GM12878 (cell line): ENCODE measurements around the gene ARHGEF3. TPM values are rescaled to one million over a fixed set of nuclear protein-coding genes. Genes with fewer than 3 reads are reported as not detected.

ENCODE experiments used
- ATAC-seq: fragments of 200-7000 bp; cut with Tn5 transposase; 3 replicates; pipeline ENCODE4 v1.9.1; 2020; ENCODE audit warnings: mild to moderate bottlenecking, moderate library complexity
- BruUV-seq: library from RNA; stranded (reverse); fragments of 400-500 nt; replicated peaks from 2 replicates; lab custom pipeline; 2021; lab: Mats Ljungman, UMichigan
- CTCF ChIA-PET: fragments of 300-600 bp; sonication (Branson Sonifier 250); formaldehyde crosslinking; extraction: SDS; loops from one replicate; lab custom pipeline; 2021; ENCODE audit warnings: inconsistent platforms; lab: Yijun Ruan, JAX
- POLR2A ChIA-PET: fragments of 350-600 bp; formaldehyde crosslinking; extraction: SDS; loops from one replicate; lab custom pipeline; 2021; ENCODE audit warnings: inconsistent platforms; lab: Charles Lee
- RAD21 ChIA-PET: fragments of 300-600 bp; sonication (Branson Sonifier 250); formaldehyde crosslinking; loops from one replicate; lab custom pipeline; 2023; ENCODE audit warnings: antibody characterized with exemption; ENCODE audit not compliant: unreplicated experiment; lab: Charles Lee
- SMC1A ChIA-PET: fragments of 300-600 bp; sonication (Branson Sonifier 250); formaldehyde crosslinking; loops from one replicate; lab custom pipeline; 2023; ENCODE audit not compliant: unreplicated experiment, uncharacterized antibody; lab: Charles Lee
- DNase-seq: peaks from one replicate; pipeline ENCODE4 v3.0.0-alpha.2; 2011; ENCODE audit warnings: low read depth, low spot score
- FAIRE-seq: peaks from 3 replicates; lab custom pipeline; 2011; peaks lifted over from hg19 to GRCh38; lab: Jason Lieb, UNC
- H2AFZ ChIP-seq: 2 replicates; pipeline ENCODE4 v1.6.0; 2011; ENCODE audit warnings: low read depth, low read length, control low read depth; ENCODE audit not compliant: control insufficient read depth
- H3K27ac ChIP-seq: 2 replicates; pipeline ENCODE4 v1.5.1; 2011; ENCODE audit warnings: control low read depth; ENCODE audit not compliant: control insufficient read depth, insufficient read depth
- H3K27me3 ChIP-seq, 2 experiments: replicated peaks in 1 of 2; 2 replicates each; pipeline versions ENCODE4 v1.6.0 to v1.6.1; 2011; ENCODE audit warnings: low read length in 1 of 2; ENCODE audit not compliant: control insufficient read depth in 2 of 2, insufficient read depth in 2 of 2
- H3K36me3 ChIP-seq, 2 experiments: 2 replicates each; pipeline ENCODE4 v1.5.1; 2011; ENCODE audit warnings: low read length in 1 of 2; ENCODE audit not compliant: control insufficient read depth in 2 of 2, insufficient read depth in 2 of 2
- H3K4me1 ChIP-seq: 2 replicates; pipeline ENCODE4 v1.6.1; 2011; ENCODE audit warnings: mild to moderate bottlenecking, low read length, moderate library complexity, mixed read lengths; ENCODE audit not compliant: control insufficient read depth, insufficient read depth
- H3K4me2 ChIP-seq: 2 replicates; pipeline ENCODE4 v1.6.0; 2011; ENCODE audit warnings: control low read depth; ENCODE audit not compliant: control insufficient read depth, insufficient read depth
- H3K4me3 ChIP-seq: fragments of 200-600 bp; sonication (generic); 2 replicates; pipeline ENCODE4 v1.5.1; 2016
- H3K79me2 ChIP-seq: 2 replicates; pipeline ENCODE4 v1.6.0; 2011; ENCODE audit warnings: low read length; ENCODE audit not compliant: control insufficient read depth, insufficient read depth
- H3K9ac ChIP-seq: 2 replicates; pipeline ENCODE4 v1.8.0; 2011; ENCODE audit warnings: low read length, control low read depth, mixed read lengths; ENCODE audit not compliant: control insufficient read depth, insufficient read depth
- H3K9me3 ChIP-seq: replicated peaks from 3 replicates; pipeline ENCODE4 v1.5.1; 2011; ENCODE audit warnings: mild to moderate bottlenecking, low read length; ENCODE audit not compliant: control insufficient read depth, insufficient read depth
- H4K20me1 ChIP-seq: 2 replicates; pipeline ENCODE4 v1.6.0; 2011; ENCODE audit not compliant: control insufficient read depth, insufficient read depth
- BCL11A ChIP-seq: IDR thresholded peaks from 2 replicates; pipeline ENCODE4 v1.6.1; 2011; ENCODE audit warnings: low read depth, low read length
- BMI1 ChIP-seq: fragments of 450-650 bp; IDR thresholded peaks from 2 replicates; pipeline ENCODE4 v1.6.1; 2016; ENCODE audit warnings: mild to moderate bottlenecking, moderate library complexity, borderline replicate concordance
- EZH2 ChIP-seq: IDR thresholded peaks from 2 replicates; pipeline ENCODE4 v1.6.1; 2012; ENCODE audit warnings: low read depth, mild to moderate bottlenecking, control low read depth, inconsistent platforms, low read length, borderline replicate concordance; ENCODE audit not compliant: control insufficient read depth
- FOXK2 ChIP-seq: fragments of 450-650 bp; IDR thresholded peaks from 2 replicates; pipeline ENCODE4 v1.6.1; 2017; ENCODE audit warnings: mild to moderate bottlenecking, moderate library complexity
- HDAC6 ChIP-seq: fragments of 200-600 bp; sonication (generic); IDR thresholded peaks from one replicate; pipeline ENCODE4 v1.8.0; 2017; ENCODE audit warnings: antibody characterized with exemption; ENCODE audit not compliant: unreplicated experiment
- KDM1A ChIP-seq: fragments of 200-600 bp; sonication (generic); IDR thresholded peaks from 2 replicates; pipeline ENCODE4 v1.6.1; 2016; ENCODE audit warnings: borderline replicate concordance
- MEF2B ChIP-seq: fragments of 450-650 bp; IDR thresholded peaks from 2 replicates; pipeline ENCODE4 v1.6.1; 2018; ENCODE audit warnings: mild to moderate bottlenecking, moderate library complexity; ENCODE audit not compliant: partially characterized antibody, poor library complexity, severe bottlenecking
- NFIC ChIP-seq: IDR thresholded peaks from 2 replicates; pipeline ENCODE4 v1.6.1; 2012; ENCODE audit warnings: low read depth, mild to moderate bottlenecking, inconsistent platforms, low read length, moderate library complexity
- RAD51 ChIP-seq: fragments of 450-650 bp; IDR thresholded peaks from 2 replicates; pipeline ENCODE4 v1.6.1; 2016; ENCODE audit warnings: moderate library complexity, mild to moderate bottlenecking, inconsistent platforms
- SIX5 ChIP-seq: IDR thresholded peaks from 2 replicates; pipeline ENCODE4 v1.6.1; 2011; ENCODE audit warnings: mild to moderate bottlenecking, low read depth, low read length, moderate library complexity; ENCODE audit not compliant: severe bottlenecking
- SMARCA5 ChIP-seq: fragments of 450-650 bp; IDR thresholded peaks from 2 replicates; pipeline ENCODE4 v1.6.1; 2017; ENCODE audit warnings: mild to moderate bottlenecking
- ZNF217 ChIP-seq: fragments of 450-650 bp; IDR thresholded peaks from 2 replicates; pipeline ENCODE4 v1.6.1; 2017; ENCODE audit warnings: antibody characterized with exemption, mild to moderate bottlenecking
- ZNF384 ChIP-seq: IDR thresholded peaks from 2 replicates; pipeline ENCODE4 v1.6.1; 2012; ENCODE audit warnings: low read depth, mild to moderate bottlenecking, low read length, improper control_type of control experiment, borderline replicate concordance
- in situ Hi-C: fragments of 300-500 bp; cut with MboI; formaldehyde crosslinking; loops from 9 replicates; pipeline ENCODE4 v1.14.3; 2018; ENCODE audit warnings: mixed read lengths
- intact Hi-C: fragments of 100-400 bp; cut with micrococcal nuclease; formaldehyde crosslinking; loops from one replicate; pipeline ENCODE4 v1.14.2; 2022; ENCODE audit not compliant: unreplicated experiment
- polyA plus RNA-seq, 11 experiments: library from polyadenylated mRNA; depleted of rRNA in 4 of 11; unstranded in 6 of 11; stranded (reverse) in 5 of 11; fragments of >200 nt; fragmentation: Nextera tagmentation in 4 of 11; fragmentation: Illumina TruSeq in 1 of 11; extraction: Ambion mirVana in 4 of 11; extraction: Trizol in 1 of 11; gene quantifications; 1 replicate in 1 of 11; 2 replicates in 10 of 11; pipeline versions ENCODE4 v1.2.1 to v1.2.3, GENCODE V29; 2011 to 2016; ENCODE audit warnings: inconsistent platforms in 2 of 11, missing spikeins in 2 of 11, low read depth in 1 of 11
- total RNA-seq, 4 experiments: library from RNA; depleted of rRNA in 3 of 4; stranded (reverse); fragments of >200 nt in 3 of 4; fragmentation: Illumina TruSeq in 1 of 4; extraction: Trizol in 1 of 4; gene quantifications; 2 replicates each; pipeline versions ENCODE4 v1.2.1 to v1.2.3, GENCODE V29; 2013 to 2021
- TF ChIP-seq, protein P1 (sequence below): fragments of 450-650 bp; IDR thresholded peaks from 2 replicates; pipeline ENCODE4 v1.6.1; 2014; ENCODE audit warnings: mild to moderate bottlenecking
- TF ChIP-seq, protein P2 (sequence below): IDR thresholded peaks from 2 replicates; pipeline ENCODE4 v1.6.1; 2012; ENCODE audit warnings: low read length, inconsistent platforms
- TF ChIP-seq, protein P3 (sequence below): fragments of 450-650 bp; conservative IDR thresholded peaks from 2 replicates; pipeline ENCODE4 v1.6.1; 2017; ENCODE audit warnings: mild to moderate bottlenecking, moderate library complexity
- TF ChIP-seq, protein P4 (sequence below): fragments of 450-650 bp; formaldehyde crosslinking; IDR thresholded peaks from 2 replicates; pipeline ENCODE4 v1.5.0; 2022; ENCODE audit warnings: mild to moderate bottlenecking, missing genetic modification characterization

ARHGEF3 gene
- total and polyA plus RNA-seq, 10 of the 15 experiments (the other 5 are each of a cell fraction or from before 2014, with no cell fraction given): 21.8 to 78.7 (median 56.2) TPM

DNA sequence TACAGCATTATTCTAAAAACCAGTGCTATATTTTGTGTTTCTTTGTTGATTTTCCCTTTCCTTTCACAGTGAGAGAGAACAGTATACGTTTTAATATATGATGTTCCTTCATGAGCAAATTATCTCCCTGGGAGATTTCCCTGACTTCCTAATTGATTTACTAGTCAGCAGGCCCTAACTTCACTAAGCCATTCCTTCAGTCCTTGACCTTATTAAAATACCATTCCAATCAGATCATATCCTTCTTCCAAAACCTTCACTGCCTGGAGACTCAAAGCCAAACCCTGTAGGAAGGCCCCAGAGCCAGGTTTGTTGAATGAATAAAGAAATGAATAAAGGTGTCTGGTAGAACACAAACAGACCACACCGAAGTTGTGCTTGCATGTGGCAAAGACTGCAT is 43.8 kb upstream of the ARHGEF3 start (continued):
- TF ChIP-seq, protein P1, sequence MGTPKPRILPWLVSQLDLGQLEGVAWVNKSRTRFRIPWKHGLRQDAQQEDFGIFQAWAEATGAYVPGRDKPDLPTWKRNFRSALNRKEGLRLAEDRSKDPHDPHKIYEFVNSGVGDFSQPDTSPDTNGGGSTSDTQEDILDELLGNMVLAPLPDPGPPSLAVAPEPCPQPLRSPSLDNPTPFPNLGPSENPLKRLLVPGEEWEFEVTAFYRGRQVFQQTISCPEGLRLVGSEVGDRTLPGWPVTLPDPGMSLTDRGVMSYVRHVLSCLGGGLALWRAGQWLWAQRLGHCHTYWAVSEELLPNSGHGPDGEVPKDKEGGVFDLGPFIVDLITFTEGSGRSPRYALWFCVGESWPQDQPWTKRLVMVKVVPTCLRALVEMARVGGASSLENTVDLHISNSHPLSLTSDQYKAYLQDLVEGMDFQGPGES: no peak
- TF ChIP-seq, protein P2, sequence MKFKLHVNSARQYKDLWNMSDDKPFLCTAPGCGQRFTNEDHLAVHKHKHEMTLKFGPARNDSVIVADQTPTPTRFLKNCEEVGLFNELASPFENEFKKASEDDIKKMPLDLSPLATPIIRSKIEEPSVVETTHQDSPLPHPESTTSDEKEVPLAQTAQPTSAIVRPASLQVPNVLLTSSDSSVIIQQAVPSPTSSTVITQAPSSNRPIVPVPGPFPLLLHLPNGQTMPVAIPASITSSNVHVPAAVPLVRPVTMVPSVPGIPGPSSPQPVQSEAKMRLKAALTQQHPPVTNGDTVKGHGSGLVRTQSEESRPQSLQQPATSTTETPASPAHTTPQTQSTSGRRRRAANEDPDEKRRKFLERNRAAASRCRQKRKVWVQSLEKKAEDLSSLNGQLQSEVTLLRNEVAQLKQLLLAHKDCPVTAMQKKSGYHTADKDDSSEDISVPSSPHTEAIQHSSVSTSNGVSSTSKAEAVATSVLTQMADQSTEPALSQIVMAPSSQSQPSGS: no peak
- TF ChIP-seq MEF2B (no peak), RAD51 (no peak)

DNA sequence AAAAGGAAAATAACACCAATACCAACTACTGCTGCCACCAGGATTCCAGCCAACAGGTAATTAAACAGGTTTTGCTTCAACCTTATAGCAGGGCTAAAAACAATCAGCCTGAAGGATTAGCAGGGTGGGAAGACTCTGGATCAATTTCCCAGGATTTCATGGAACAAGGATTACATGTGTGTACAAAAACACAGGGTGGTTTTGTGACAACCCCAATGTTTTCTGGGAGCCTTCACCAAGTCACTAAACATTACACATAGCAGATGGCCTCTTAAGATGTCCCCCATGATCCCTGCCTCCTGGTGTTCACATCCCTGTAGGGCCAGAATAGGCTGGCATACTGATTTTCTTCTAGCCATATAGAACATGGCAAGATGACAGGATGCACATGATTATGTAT is 42.8 kb upstream of the ARHGEF3 start:
- in situ Hi-C loops: no loop called here
- FAIRE-seq (no peak), ATAC-seq (no peak)
- CTCF ChIA-PET: interaction anchor here (1.0 kb wide), 1 partner anchor 256 kb away, joined by 3 read pairs; no protein-coding TSS in a partner anchor
- no peaks in the 10 kb centered on the region for H3K4me1 ChIP-seq
- intact Hi-C loops: no loop called here
- no peak overlapping the region for H3K4me3 ChIP-seq
- H2AFZ ChIP-seq: no peak overlapping the region
- H3K27ac ChIP-seq: no peak overlapping the region
- H3K27me3 ChIP-seq: no peaks in the 10 kb centered on the region
- TF ChIP-seq BMI1: no peak
- TF ChIP-seq HDAC6: no peak
- no peak for TF ChIP-seq NFIC
- TF ChIP-seq, protein P3, sequence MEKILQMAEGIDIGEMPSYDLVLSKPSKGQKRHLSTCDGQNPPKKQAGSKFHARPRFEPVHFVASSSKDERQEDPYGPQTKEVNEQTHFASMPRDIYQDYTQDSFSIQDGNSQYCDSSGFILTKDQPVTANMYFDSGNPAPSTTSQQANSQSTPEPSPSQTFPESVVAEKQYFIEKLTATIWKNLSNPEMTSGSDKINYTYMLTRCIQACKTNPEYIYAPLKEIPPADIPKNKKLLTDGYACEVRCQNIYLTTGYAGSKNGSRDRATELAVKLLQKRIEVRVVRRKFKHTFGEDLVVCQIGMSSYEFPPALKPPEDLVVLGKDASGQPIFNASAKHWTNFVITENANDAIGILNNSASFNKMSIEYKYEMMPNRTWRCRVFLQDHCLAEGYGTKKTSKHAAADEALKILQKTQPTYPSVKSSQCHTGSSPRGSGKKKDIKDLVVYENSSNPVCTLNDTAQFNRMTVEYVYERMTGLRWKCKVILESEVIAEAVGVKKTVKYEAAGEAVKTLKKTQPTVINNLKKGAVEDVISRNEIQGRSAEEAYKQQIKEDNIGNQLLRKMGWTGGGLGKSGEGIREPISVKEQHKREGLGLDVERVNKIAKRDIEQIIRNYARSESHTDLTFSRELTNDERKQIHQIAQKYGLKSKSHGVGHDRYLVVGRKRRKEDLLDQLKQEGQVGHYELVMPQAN: no peak
- no peak for TF ChIP-seq ZNF217
- TF ChIP-seq ZNF384: no peak
- TF ChIP-seq, protein P4, sequence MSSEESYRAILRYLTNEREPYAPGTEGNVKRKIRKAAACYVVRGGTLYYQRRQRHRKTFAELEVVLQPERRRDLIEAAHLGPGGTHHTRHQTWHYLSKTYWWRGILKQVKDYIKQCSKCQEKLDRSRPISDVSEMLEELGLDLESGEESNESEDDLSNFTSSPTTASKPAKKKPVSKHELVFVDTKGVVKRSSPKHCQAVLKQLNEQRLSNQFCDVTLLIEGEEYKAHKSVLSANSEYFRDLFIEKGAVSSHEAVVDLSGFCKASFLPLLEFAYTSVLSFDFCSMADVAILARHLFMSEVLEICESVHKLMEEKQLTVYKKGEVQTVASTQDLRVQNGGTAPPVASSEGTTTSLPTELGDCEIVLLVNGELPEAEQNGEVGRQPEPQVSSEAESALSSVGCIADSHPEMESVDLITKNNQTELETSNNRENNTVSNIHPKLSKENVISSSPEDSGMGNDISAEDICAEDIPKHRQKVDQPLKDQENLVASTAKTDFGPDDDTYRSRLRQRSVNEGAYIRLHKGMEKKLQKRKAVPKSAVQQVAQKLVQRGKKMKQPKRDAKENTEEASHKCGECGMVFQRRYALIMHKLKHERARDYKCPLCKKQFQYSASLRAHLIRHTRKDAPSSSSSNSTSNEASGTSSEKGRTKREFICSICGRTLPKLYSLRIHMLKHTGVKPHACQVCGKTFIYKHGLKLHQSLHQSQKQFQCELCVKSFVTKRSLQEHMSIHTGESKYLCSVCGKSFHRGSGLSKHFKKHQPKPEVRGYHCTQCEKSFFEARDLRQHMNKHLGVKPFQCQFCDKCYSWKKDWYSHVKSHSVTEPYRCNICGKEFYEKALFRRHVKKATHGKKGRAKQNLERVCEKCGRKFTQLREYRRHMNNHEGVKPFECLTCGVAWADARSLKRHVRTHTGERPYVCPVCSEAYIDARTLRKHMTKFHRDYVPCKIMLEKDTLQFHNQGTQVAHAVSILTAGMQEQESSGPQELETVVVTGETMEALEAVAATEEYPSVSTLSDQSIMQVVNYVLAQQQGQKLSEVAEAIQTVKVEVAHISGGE (CRISPR knock-in tag): no peak
- no peak for TF ChIP-seq BCL11A
- no peak for TF ChIP-seq EZH2
- TF ChIP-seq FOXK2: no peak
- TF ChIP-seq SIX5: no peak
- TF ChIP-seq SMARCA5: no peak
- TF ChIP-seq KDM1A: no peak
- TF ChIP-seq, all 136 proteins: peak for 0
- Histone ChIP-seq H3K36me3 (no peaks in the 10 kb centered on the region), H4K20me1 (no peaks in the 10 kb centered on the region), H3K9me3 (no peaks in the 10 kb centered on the region), H3K9ac (no peak overlapping the region), H3K79me2 (no peaks in the 10 kb centered on the region), H3K4me2 (no peak overlapping the region)
- ChIA-PET SMC1A (interaction anchor here (1.3 kb wide), 1 partner anchor 32 kb away, joined by 3 read pairs; no protein-coding TSS in a partner anchor), POLR2A (no interaction called here), RAD21 (no interaction called here)
- BruUV-seq: no TSS peak
- no peak for DNase-seq
